Natural killer cell (primary cell): ENCODE measurements around the gene SPAG6. TPM values are rescaled to one million over a fixed set of nuclear protein-coding genes. Genes with fewer than 3 reads are reported as not detected.

Experiments
- ATAC-seq, 3 donors: fragments of 150-1000 bp in 2 of 3; fragments of 200-7000 bp in 1 of 3; cut with Tn5 transposase; 1 replicate in 1 of 3; 2 replicates in 2 of 3; pipeline ENCODE4 v1.10.0; 2021; ENCODE audit warnings: mild to moderate bottlenecking in 2 of 3, moderate library complexity in 2 of 3
- DNase-seq, 2 donors: peaks; one replicate each; pipeline versions ENCODE4 v3.0.0 to v3.0.0-alpha.2; 2013 to 2021; ENCODE audit warnings: mixed read lengths in 1 of 2
- H3K27ac ChIP-seq: one replicate; pipeline ENCODE4 v1.5.1; 2013; ENCODE audit warnings: mild to moderate bottlenecking, low read length
- H3K27me3 ChIP-seq: one replicate; pipeline ENCODE4 v1.6.1; 2013; ENCODE audit warnings: low read length; ENCODE audit not compliant: control insufficient read depth, insufficient read depth
- H3K36me3 ChIP-seq: one replicate; pipeline ENCODE4 v1.6.1; 2013; ENCODE audit warnings: low read length; ENCODE audit not compliant: control insufficient read depth, insufficient read depth
- H3K4me1 ChIP-seq: one replicate; pipeline ENCODE4 v1.6.1; 2013; ENCODE audit warnings: low read length; ENCODE audit not compliant: control insufficient read depth, insufficient read depth
- H3K4me3 ChIP-seq: one replicate; pipeline ENCODE4 v1.5.1; 2013; ENCODE audit warnings: low read length
- H3K9me3 ChIP-seq: one replicate; pipeline ENCODE4 v1.6.1; 2013; ENCODE audit warnings: low read length; ENCODE audit not compliant: control insufficient read depth, insufficient read depth
- H3K27ac Mint-ChIP-seq, 2 donors: one replicate each; pipeline ENCODE4 v1.8.0; 2022; ENCODE audit warnings: mild to moderate bottlenecking in 2 of 2, mixed read lengths in 2 of 2, moderate library complexity in 1 of 2
- H3K27me3 Mint-ChIP-seq, 2 donors: one replicate each; pipeline ENCODE4 v1.8.0; 2022; ENCODE audit warnings: low read depth in 2 of 2, mixed read lengths in 2 of 2
- H3K36me3 Mint-ChIP-seq: one replicate; pipeline ENCODE4 v1.8.0; 2022; ENCODE audit warnings: mixed read lengths
- H3K4me1 Mint-ChIP-seq, 2 donors: one replicate each; pipeline ENCODE4 v1.8.0; 2022; ENCODE audit warnings: mixed read lengths in 2 of 2
- H3K4me3 Mint-ChIP-seq: one replicate; pipeline ENCODE4 v1.8.0; 2022; ENCODE audit warnings: mild to moderate bottlenecking, moderate library complexity, mixed read lengths
- H3K9me3 Mint-ChIP-seq, 2 donors: one replicate each; pipeline ENCODE4 v1.8.0; 2022; ENCODE audit warnings: mixed read lengths in 2 of 2
- WGBS: methylation state at CpG from one replicate; pipeline ENCODE4 v1.1.7; 2013; ENCODE audit warnings: missing lambda C conversion rate; ENCODE audit not compliant: insufficient coverage; 5-methylcytosine and 5-hydroxymethylcytosine counted together
- intact Hi-C: fragments of 100-400 bp; cut with micrococcal nuclease; formaldehyde crosslinking; loops from one replicate; pipeline ENCODE4 v1.14.2; 2022
- total RNA-seq, 4 donors: library from RNA; stranded (reverse); fragments of 120-200 nt in 1 of 4; gene quantifications; one replicate each; pipeline versions ENCODE4 v1.2.3 to v1.2.4, GENCODE V29; 2013 to 2022
- TF ChIP-seq, protein P1 (sequence below): fragments of 200-600 bp; IDR thresholded peaks from one replicate; pipeline ENCODE4 v1.8.0; 2022; ENCODE audit warnings: antibody characterized with exemption

The SPAG6 gene
- total RNA-seq, 3 donors from 2014 or later (not counting 1 experiment from before 2014, with no cell fraction given): 0.35 to 0.79 TPM; not detected in 1

DNA sequence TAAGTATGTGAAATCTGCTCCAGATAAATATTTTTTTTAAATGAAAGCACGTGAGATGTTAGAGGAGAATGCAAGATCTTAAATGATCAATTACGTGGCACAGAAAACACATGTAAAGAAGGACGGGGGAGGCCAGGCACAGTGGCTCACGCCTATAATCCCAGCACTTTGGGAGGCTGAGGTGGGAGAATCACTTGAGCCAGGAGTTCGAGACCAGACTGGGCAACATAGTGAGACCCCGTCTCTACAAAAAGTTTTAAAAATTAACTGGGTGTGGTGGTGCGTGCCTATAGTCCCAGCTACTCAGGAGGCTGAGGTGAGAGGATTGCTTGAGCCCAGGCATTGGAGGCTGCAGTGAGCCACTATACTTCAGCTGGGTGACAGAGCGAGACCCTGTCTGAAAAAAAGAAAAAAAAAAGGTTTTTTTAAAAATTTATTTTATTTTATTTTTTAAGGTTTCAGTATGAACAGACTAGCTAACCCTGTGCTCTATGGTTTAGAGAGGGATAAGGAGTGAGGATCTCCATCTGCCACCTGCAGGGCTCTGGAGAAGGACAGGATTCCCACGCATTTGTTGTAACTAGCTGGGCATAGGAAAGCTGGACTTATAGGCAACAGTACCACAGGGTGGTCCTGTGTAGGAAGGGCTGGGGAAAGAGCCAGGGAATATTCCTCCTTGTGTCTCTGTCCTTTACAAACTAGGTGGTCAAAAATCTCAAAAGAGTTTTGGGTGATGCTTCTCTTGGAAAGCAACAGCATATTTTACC lies 113.2 kb downstream of the SPAG6 start:
- Mint-ChIP-seq H3K27me3 (peaks cover 0 to 8% of the 10 kb centered on the region in 2 donors), H3K4me1 (peaks cover 0 to 8% of the 10 kb centered on the region in 2 donors), H3K9me3 (no peaks in the 10 kb centered on the region), H3K27ac (no peak overlapping the region), H3K36me3 (no peaks in the 10 kb centered on the region), H3K4me3 (no peak overlapping the region)
- WGBS: 86% methylated on average over 8 of the region's 9 CpGs
- Histone ChIP-seq H3K27ac (no peak overlapping the region), H3K9me3 (no peaks in the 10 kb centered on the region), H3K36me3 (no peaks in the 10 kb centered on the region), H3K4me3 (no peak overlapping the region), H3K4me1 (no peaks in the 10 kb centered on the region), H3K27me3 (no peaks in the 10 kb centered on the region)
- DNase-seq: no peak
- intact Hi-C loops: no loop called here
- ATAC-seq: no peak
- TF ChIP-seq, protein P1, sequence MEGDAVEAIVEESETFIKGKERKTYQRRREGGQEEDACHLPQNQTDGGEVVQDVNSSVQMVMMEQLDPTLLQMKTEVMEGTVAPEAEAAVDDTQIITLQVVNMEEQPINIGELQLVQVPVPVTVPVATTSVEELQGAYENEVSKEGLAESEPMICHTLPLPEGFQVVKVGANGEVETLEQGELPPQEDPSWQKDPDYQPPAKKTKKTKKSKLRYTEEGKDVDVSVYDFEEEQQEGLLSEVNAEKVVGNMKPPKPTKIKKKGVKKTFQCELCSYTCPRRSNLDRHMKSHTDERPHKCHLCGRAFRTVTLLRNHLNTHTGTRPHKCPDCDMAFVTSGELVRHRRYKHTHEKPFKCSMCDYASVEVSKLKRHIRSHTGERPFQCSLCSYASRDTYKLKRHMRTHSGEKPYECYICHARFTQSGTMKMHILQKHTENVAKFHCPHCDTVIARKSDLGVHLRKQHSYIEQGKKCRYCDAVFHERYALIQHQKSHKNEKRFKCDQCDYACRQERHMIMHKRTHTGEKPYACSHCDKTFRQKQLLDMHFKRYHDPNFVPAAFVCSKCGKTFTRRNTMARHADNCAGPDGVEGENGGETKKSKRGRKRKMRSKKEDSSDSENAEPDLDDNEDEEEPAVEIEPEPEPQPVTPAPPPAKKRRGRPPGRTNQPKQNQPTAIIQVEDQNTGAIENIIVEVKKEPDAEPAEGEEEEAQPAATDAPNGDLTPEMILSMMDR: no peak

DNA sequence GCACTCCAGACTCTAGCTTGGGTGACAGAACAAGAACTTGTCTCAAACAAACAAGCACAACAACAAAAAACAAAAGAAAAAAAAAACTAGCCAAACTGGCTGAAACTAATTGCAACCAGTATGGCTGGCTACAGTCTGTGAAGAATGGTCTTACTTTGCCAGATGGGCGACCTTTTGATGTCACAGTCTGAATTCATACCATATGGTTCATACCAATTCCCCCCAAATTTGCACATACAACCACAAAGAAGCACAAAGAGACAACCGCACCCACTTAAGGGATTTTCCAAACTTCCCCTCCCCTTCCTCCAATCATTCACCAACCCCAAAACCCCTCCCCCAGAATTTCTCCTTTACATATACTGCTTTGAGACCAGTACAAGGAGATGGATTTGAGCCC lies 114.2 kb downstream of the SPAG6 start:
- WGBS: 82% methylated on average over 2 of the region's 2 CpGs
- no peaks in the 10 kb centered on the region for H3K9me3 ChIP-seq
- peaks cover 0 to 8% of the 10 kb centered on the region in 2 donors for H3K27me3 Mint-ChIP-seq

DNA sequence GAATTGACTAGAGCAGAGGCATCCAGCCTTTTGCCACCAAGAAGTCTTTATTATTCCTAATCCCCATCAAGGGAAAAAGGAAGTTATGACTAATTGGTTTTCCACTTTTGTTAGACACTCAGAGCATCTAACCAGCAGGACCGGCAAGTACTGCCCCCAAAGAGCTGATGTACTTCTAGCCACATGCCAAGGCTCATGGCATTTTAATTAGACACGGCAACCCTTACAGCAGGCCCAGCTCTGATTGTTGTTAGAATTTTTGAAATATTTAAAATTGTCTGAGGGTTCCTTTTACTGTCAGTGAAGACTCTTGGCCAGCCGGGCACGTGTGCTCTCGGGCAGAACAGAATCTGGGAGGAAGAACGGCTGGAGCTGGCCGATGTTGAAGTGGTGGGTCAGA lies 114.8 kb downstream of the SPAG6 start:
- Histone ChIP-seq H3K4me1 (no peaks in the 10 kb centered on the region), H3K27ac (no peak overlapping the region), H3K27me3 (no peaks in the 10 kb centered on the region), H3K36me3 (no peaks in the 10 kb centered on the region), H3K9me3 (no peaks in the 10 kb centered on the region), H3K4me3 (no peak overlapping the region)
- no peak for DNase-seq
- Mint-ChIP-seq H3K36me3 (no peaks in the 10 kb centered on the region), H3K27me3 (peaks cover 0 to 8% of the 10 kb centered on the region in 2 donors), H3K9me3 (no peaks in the 10 kb centered on the region), H3K4me3 (no peak overlapping the region), H3K4me1 (peaks cover 0 to 3% of the 10 kb centered on the region in 2 donors), H3K27ac (no peak overlapping the region)
- ATAC-seq: no peak
- intact Hi-C loops: no loop called here
- 90% methylated on average over 7 of the region's 7 CpGs for WGBS
- TF ChIP-seq, protein P1: no peak

More for the DNA sequence above, 114.2 kb downstream of the SPAG6 start:
- Mint-ChIP-seq H3K9me3 (no peaks in the 10 kb centered on the region), H3K36me3 (no peaks in the 10 kb centered on the region), H3K4me3 (no peak overlapping the region), H3K4me1 (peaks cover 0 to 8% of the 10 kb centered on the region in 2 donors), H3K27ac (no peak overlapping the region)
- intact Hi-C loops: no loop called here
- TF ChIP-seq, protein P1: no peak
- no peak overlapping the region for H3K27ac ChIP-seq
- H3K4me1 ChIP-seq: no peaks in the 10 kb centered on the region
- H3K36me3 ChIP-seq: no peaks in the 10 kb centered on the region
- no peaks in the 10 kb centered on the region for H3K27me3 ChIP-seq
- DNase-seq (no peak), ATAC-seq (no peak)
- no peak overlapping the region for H3K4me3 ChIP-seq
